ENCODE data around the gene PRDM16. TPM values are rescaled to one million over a fixed set of nuclear protein-coding genes. Genes with fewer than 3 reads are reported as not detected.

The PRDM16 gene
- total and polyA plus RNA-seq, 2 of the 4 experiments (the other 2 are of a cell fraction): 0.02 TPM; not detected in 1

DNA sequence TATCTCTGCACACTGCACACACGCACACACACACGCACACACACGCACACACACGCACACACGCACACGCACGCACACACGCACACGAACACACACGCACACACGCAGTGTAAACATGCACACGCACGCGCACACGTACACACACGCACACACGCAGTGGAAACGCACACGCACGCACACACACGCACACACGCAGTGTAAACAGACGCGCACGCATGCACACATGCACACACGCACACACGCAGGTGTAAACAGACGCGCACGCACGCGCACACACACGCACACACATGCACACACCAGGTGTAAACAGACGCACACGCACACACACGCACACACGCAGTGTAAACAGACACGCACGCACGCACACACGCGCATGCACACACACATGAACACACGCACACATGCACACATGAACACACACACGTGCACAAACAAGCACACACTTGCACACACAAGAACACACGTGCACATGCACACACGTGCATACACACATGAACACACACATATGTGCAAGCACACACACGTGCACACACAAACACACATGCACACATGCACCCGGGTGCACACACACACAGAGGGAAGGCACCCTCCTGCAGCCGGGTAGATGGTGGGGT, 45.2 kb downstream of the PRDM16 start:
- ATAC-seq (ENCODE audit: low read depth): no peak
- peaks cover 54% of the 10 kb centered on the region for H3K9me3 ChIP-seq (ENCODE audit: control insufficient read depth, insufficient read depth, low read length)
- H3K56ac ChIP-seq (ENCODE audit: extremely low read depth, insufficient read depth, low read length): no peak overlapping the region
- H3K79me1 ChIP-seq (ENCODE audit: low read depth in 1 of 2, low read length in 2 of 2): no peaks in the 10 kb centered on the region
- no peak for DNase-seq
- no peak overlapping the region for H3K27ac ChIP-seq (ENCODE audit: insufficient read depth, low read length)
- H3K36me3 ChIP-seq (ENCODE audit: control insufficient read depth, insufficient read depth, low read length): no peaks in the 10 kb centered on the region
- H3K4ac ChIP-seq (ENCODE audit: low read depth, low read length): no peak overlapping the region
- dilution Hi-C loops (cut with HindIII; ENCODE audit: low sequenced_read_pairs, unreplicated experiment): no loop called here
- H4K91ac ChIP-seq (ENCODE audit: insufficient read depth, low read depth, low read length): no peak overlapping the region
- no peak overlapping the region for H3K23ac ChIP-seq (ENCODE audit: low read depth, low read length)
- no peak overlapping the region for H3K4me3 ChIP-seq (ENCODE audit: insufficient read depth, low read depth, low read length)
- H3K9ac ChIP-seq (ENCODE audit: low read depth, low read length): no peak overlapping the region
- no peaks in the 10 kb centered on the region for H3K27me3 ChIP-seq (ENCODE audit: control insufficient read depth, insufficient read depth, low read length)
- no peaks in the 10 kb centered on the region for H3K4me1 ChIP-seq (ENCODE audit: control insufficient read depth, insufficient read depth, low read length)
- ChIA-PET CTCF (no interaction called here), POLR2A (ENCODE audit: unreplicated experiment) (no interaction called here)
- no peak overlapping the region for H3K14ac ChIP-seq (replicated peaks; ENCODE audit: low read depth, low read length)
- intact Hi-C loops (cut with micrococcal nuclease): no loop called here
- in situ Hi-C loops (cut with MboI; ENCODE audit: low sequenced_read_pairs): no loop called here
- H2BK120ac ChIP-seq (ENCODE audit: low read depth, low read length): no peak overlapping the region
- no peak overlapping the region for H4K5ac ChIP-seq (ENCODE audit: low read depth, low read length)
- H2BK5ac ChIP-seq (ENCODE audit: low read depth, low read length, poor library complexity, severe bottlenecking): no peak overlapping the region
- no TSS peak for BruUV-seq (replicated peaks)
- no peak for TF ChIP-seq RCOR1 (IDR thresholded peaks at IDR 0.05; ENCODE audit: insufficient replicate concordance, low read length)
- TF ChIP-seq, protein P1, sequence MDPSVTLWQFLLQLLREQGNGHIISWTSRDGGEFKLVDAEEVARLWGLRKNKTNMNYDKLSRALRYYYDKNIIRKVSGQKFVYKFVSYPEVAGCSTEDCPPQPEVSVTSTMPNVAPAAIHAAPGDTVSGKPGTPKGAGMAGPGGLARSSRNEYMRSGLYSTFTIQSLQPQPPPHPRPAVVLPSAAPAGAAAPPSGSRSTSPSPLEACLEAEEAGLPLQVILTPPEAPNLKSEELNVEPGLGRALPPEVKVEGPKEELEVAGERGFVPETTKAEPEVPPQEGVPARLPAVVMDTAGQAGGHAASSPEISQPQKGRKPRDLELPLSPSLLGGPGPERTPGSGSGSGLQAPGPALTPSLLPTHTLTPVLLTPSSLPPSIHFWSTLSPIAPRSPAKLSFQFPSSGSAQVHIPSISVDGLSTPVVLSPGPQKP (IDR thresholded peaks at IDR 0.05; ENCODE audit: borderline replicate concordance, low read depth, low read length): no peak
- no peak for TF ChIP-seq BHLHE40 (IDR thresholded peaks at IDR 0.05; ENCODE audit: low read depth, low read length)
- TF ChIP-seq POLR2A (IDR thresholded peaks at IDR 0.05; ENCODE audit: low read depth, low read length): no peak
- no peak for TF ChIP-seq FOS (IDR thresholded peaks at IDR 0.05; ENCODE audit: low read depth, low read length)
- no peak for TF ChIP-seq MXI1 (IDR thresholded peaks at IDR 0.05; ENCODE audit: borderline replicate concordance, low read depth, low read length)
- TF ChIP-seq MAFK (IDR thresholded peaks at IDR 0.05; ENCODE audit: low read depth, low read length): no peak
- no peaks in the 10 kb centered on the region for H3K9me1 ChIP-seq (ENCODE audit: insufficient read depth, low read length)
- H3K18ac ChIP-seq (ENCODE audit: low read depth, low read length): no peak overlapping the region
- H2BK20ac ChIP-seq (ENCODE audit: low read depth, low read length): no peak overlapping the region
- H2AFZ ChIP-seq (replicated peaks; ENCODE audit: low read length, poor library complexity): no peak overlapping the region
- no peak overlapping the region for H2BK15ac ChIP-seq (ENCODE audit: low read depth, low read length)
- H4K20me1 ChIP-seq (ENCODE audit: insufficient read depth, low read length): no peaks in the 10 kb centered on the region
- H2AK9ac ChIP-seq (replicated peaks; ENCODE audit: low read depth, low read length, poor library complexity): no peak overlapping the region
- no peak overlapping the region for H2AK5ac ChIP-seq (ENCODE audit: low read depth, low read length)
- H4K8ac ChIP-seq (ENCODE audit: low read depth in 2 of 2, low read length in 2 of 2): no peak overlapping the region
- H3K4me2 ChIP-seq (ENCODE audit: low read depth, low read length): no peak overlapping the region
- 90% methylated on average over 39 of the region's 49 CpGs; no CpG with 5 or more reads in 1 of the 2 experiments for WGBS, 2 experiments (ENCODE audit: extremely low coverage in 2 of 2, insufficient read length in 1 of 2)
